Trophoblast cell (in vitro differentiated cells and primary cell): Measurements from ENCODE around the gene STK25.

ENCODE experiments used
- DNase-seq, 2 donors: peaks; one replicate each; pipeline ENCODE4 v3.0.0-alpha.2; 2016
- H2AFZ ChIP-seq: 2 replicates; pipeline ENCODE4 v1.6.1; 2013; ENCODE audit warnings: low read length, moderate library complexity, mild to moderate bottlenecking; ENCODE audit not compliant: insufficient read depth, poor library complexity
- H2AK5ac ChIP-seq: 2 replicates; pipeline ENCODE4 v1.6.1; 2013; ENCODE audit warnings: mild to moderate bottlenecking, low read length
- H2BK120ac ChIP-seq: 2 replicates; pipeline ENCODE4 v1.6.1; 2013; ENCODE audit warnings: low read length, mild to moderate bottlenecking, moderate library complexity; ENCODE audit not compliant: insufficient read depth, poor library complexity
- H2BK12ac ChIP-seq: 2 replicates; pipeline ENCODE4 v1.6.1; 2013; ENCODE audit warnings: mild to moderate bottlenecking, low read length, moderate library complexity
- H2BK5ac ChIP-seq: 2 replicates; pipeline ENCODE4 v1.6.1; 2013; ENCODE audit warnings: low read length, low read depth, moderate library complexity, mild to moderate bottlenecking; ENCODE audit not compliant: poor library complexity
- H3K14ac ChIP-seq: 2 replicates; pipeline ENCODE4 v1.6.1; 2013; ENCODE audit warnings: mild to moderate bottlenecking, low read length
- H3K18ac ChIP-seq: 2 replicates; pipeline ENCODE4 v1.6.1; 2013; ENCODE audit warnings: mild to moderate bottlenecking, low read length
- H3K23ac ChIP-seq: 2 replicates; pipeline ENCODE4 v1.6.1; 2013; ENCODE audit warnings: low read length
- H3K27ac ChIP-seq: 2 replicates; pipeline ENCODE4 v1.5.1; 2013; ENCODE audit warnings: low read depth, mild to moderate bottlenecking, inconsistent platforms, low read length, moderate library complexity
- H3K27me3 ChIP-seq: 2 replicates; pipeline ENCODE4 v1.6.1; 2013; ENCODE audit warnings: inconsistent platforms, mild to moderate bottlenecking, low read length, moderate library complexity; ENCODE audit not compliant: insufficient read depth
- H3K36me3 ChIP-seq, 2 experiments: 1 replicate in 1 of 2; 2 replicates in 1 of 2; pipeline ENCODE4 v1.6.1; 2013; ENCODE audit warnings: low read length in 2 of 2, mild to moderate bottlenecking in 2 of 2, moderate library complexity in 1 of 2; ENCODE audit not compliant: insufficient read depth in 2 of 2, control insufficient read depth in 1 of 2
- H3K4ac ChIP-seq: 2 replicates; pipeline ENCODE4 v1.6.1; 2013; ENCODE audit warnings: low read depth, mild to moderate bottlenecking, low read length, moderate library complexity
- H3K4me1 ChIP-seq, 2 experiments: 1 replicate in 1 of 2; 2 replicates in 1 of 2; pipeline ENCODE4 v1.6.1; 2013; ENCODE audit warnings: low read length in 2 of 2, mild to moderate bottlenecking in 2 of 2, moderate library complexity in 1 of 2; ENCODE audit not compliant: insufficient read depth in 2 of 2, control insufficient read depth in 1 of 2
- H3K4me2 ChIP-seq: 2 replicates; pipeline ENCODE4 v1.6.1; 2013; ENCODE audit warnings: inconsistent platforms, mild to moderate bottlenecking, low read length, moderate library complexity
- H3K4me3 ChIP-seq: 2 replicates; pipeline ENCODE4 v1.5.1; 2013; ENCODE audit warnings: mild to moderate bottlenecking, low read depth, low read length, inconsistent platforms
- H3K79me1 ChIP-seq: one replicate; pipeline ENCODE4 v1.6.1; 2013; ENCODE audit warnings: low read length
- H3K79me2 ChIP-seq: 2 replicates; pipeline ENCODE4 v1.6.1; 2013; ENCODE audit warnings: low read length, mild to moderate bottlenecking; ENCODE audit not compliant: control insufficient read depth, insufficient read depth, poor library complexity
- H3K9ac ChIP-seq: 2 replicates; pipeline ENCODE4 v1.6.1; 2013; ENCODE audit warnings: mild to moderate bottlenecking, low read length
- H3K9me3 ChIP-seq: 2 replicates; pipeline ENCODE4 v1.6.1; 2013; ENCODE audit warnings: low read depth, mild to moderate bottlenecking, control low read depth, inconsistent platforms, low read length; ENCODE audit not compliant: insufficient read depth
- H4K12ac ChIP-seq: 2 replicates; pipeline ENCODE4 v1.6.1; 2013; ENCODE audit warnings: low read depth, mild to moderate bottlenecking, low read length, moderate library complexity
- H4K8ac ChIP-seq: 2 replicates; pipeline ENCODE4 v1.6.1; 2013; ENCODE audit warnings: low read depth, mild to moderate bottlenecking, low read length, moderate library complexity
- H4K91ac ChIP-seq: one replicate; pipeline ENCODE4 v1.6.1; 2013; ENCODE audit warnings: low read depth, mild to moderate bottlenecking, low read length, moderate library complexity
- WGBS: extraction: QIAGEN DNeasy Blood & Tissue Kit; methylation state at CpG from one replicate; pipeline ENCODE4 v1.1.7; 2013; ENCODE audit warnings: missing lambda C conversion rate; ENCODE audit not compliant: insufficient read length, insufficient coverage; ENCODE audit errors: extremely low coverage; 5-methylcytosine and 5-hydroxymethylcytosine counted together

STK25 gene

DNA sequence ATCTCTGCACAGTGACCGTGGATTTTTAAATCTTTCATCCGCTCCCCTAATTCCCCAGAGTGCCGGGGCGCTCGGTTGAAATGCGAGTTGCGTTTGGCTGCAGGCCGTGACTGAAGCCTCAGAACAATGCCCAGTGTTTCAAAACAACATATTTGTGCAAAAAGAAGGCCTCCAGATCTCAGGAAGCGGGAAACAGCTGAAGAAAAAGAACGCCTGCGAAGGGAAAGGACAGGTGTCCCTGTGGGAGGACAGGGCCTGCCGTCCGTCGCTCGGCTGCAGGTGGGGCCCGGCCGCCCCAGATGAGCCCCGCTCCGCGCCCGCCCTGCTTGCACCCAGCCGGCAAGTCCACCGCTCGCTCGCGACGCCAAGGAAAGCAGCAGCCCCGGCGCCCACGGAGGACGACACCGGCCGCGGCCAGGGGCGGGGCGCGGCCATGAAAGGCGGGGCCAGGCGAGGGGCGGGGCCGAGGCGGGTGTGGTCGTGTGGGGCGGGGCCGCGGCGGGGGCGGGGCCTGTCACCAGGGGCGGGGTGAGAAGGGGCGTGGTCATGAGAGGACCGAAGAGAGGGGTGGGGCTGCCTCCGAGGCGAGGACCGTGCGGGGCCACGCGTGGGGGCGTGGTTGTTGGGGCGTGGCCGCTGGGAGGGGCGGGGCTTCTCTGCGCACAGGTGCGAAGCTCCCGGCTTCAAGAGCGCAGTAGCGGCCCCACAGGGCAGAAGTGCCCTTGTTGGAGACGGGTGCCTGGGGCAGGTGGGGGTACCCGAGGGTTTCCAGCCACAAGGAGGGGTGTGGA is 32.6 kb upstream of the STK25 start:
- Histone ChIP-seq H3K18ac (no peak overlapping the region), H4K12ac (peak overlapping the region; percentile 47), H2AFZ (peak overlapping the region; percentile 30), H2AK5ac (no peak overlapping the region), H3K4me1 (peaks cover 21 to 23% of the 10 kb centered on the region in 2 experiments), H3K27ac (no peak overlapping the region), H3K27me3 (peaks cover 12% of the 10 kb centered on the region), H3K4me3 (no peak overlapping the region), H3K4me2 (peak overlapping the region; percentile 50), H3K79me1 (peaks cover 2% of the 10 kb centered on the region), H4K91ac (no peak overlapping the region), H2BK12ac (no peak overlapping the region), H3K9ac (no peak overlapping the region), H3K23ac (no peak overlapping the region), H3K36me3 (peaks cover 0 to 2% of the 10 kb centered on the region in 2 experiments), H4K8ac (peak overlapping the region; percentile 71), H3K4ac (no peak overlapping the region), H3K79me2 (no peaks in the 10 kb centered on the region), H2BK120ac (peak overlapping the region; percentile 43), H3K9me3 (peaks cover 6% of the 10 kb centered on the region), H3K14ac (no peak overlapping the region), H2BK5ac (no peak overlapping the region)
- WGBS, result no CpG with 5 or more reads among the region's 68 CpGs
- DNase-seq, result peak; percentile 46 to 67

- no peaks in the 10 kb centered on the region for H3K36me3 ChIP-seq
- H2AK5ac ChIP-seq, result no peak overlapping the region
- H3K79me1 ChIP-seq, result peaks cover 2% of the 10 kb centered on the region
- H3K23ac ChIP-seq, result no peak overlapping the region
- no peak overlapping the region for H3K4me2 ChIP-seq
- H3K27ac ChIP-seq, result no peak overlapping the region
- no peak overlapping the region for H3K9ac ChIP-seq
- WGBS, result no CpG with 5 or more reads among the region's 10 CpGs
- H3K4ac ChIP-seq, result no peak overlapping the region
- H2BK5ac ChIP-seq, result no peak overlapping the region
- no peak overlapping the region for H4K8ac ChIP-seq
- no peak overlapping the region for H3K18ac ChIP-seq
- no peak overlapping the region for H3K14ac ChIP-seq
- H3K9me3 ChIP-seq, result peaks cover 2% of the 10 kb centered on the region
- H4K91ac ChIP-seq, result no peak overlapping the region
- DNase-seq, result no peak
- H3K79me2 ChIP-seq, result no peaks in the 10 kb centered on the region
- peaks cover 18 to 19% of the 10 kb centered on the region in 2 experiments for H3K4me1 ChIP-seq
- peaks cover 12% of the 10 kb centered on the region for H3K27me3 ChIP-seq
- no peak overlapping the region for H3K4me3 ChIP-seq
- H2BK120ac ChIP-seq, result no peak overlapping the region
- no peak overlapping the region for H2BK12ac ChIP-seq
- H4K12ac ChIP-seq, result no peak overlapping the region
- peak overlapping the region; percentile 30 for H2AFZ ChIP-seq
Measured at GRCh38 chr2:241540401-241540770, 32.0 kb upstream of the STK25 start.

GRCh38 chr2:241539616-241540374 is 31.4 kb upstream of the STK25 start:
- DNase-seq, result no peak
- Histone ChIP-seq H3K36me3 (no peaks in the 10 kb centered on the region), H3K4ac (no peak overlapping the region), H2BK12ac (no peak overlapping the region), H4K8ac (no peak overlapping the region), H3K27me3 (peaks cover 12% of the 10 kb centered on the region), H3K79me2 (no peaks in the 10 kb centered on the region), H3K27ac (no peak overlapping the region), H2BK120ac (no peak overlapping the region), H3K14ac (no peak overlapping the region), H3K23ac (no peak overlapping the region), H2AFZ (no peak overlapping the region), H3K4me2 (no peak overlapping the region), H3K18ac (no peak overlapping the region), H3K79me1 (peaks cover 2% of the 10 kb centered on the region), H2BK5ac (no peak overlapping the region), H3K4me1 (peaks cover 15 to 18% of the 10 kb centered on the region in 2 experiments), H2AK5ac (no peak overlapping the region), H3K9ac (no peak overlapping the region), H4K12ac (no peak overlapping the region), H3K4me3 (no peak overlapping the region), H4K91ac (no peak overlapping the region), H3K9me3 (peaks cover 2% of the 10 kb centered on the region)
- WGBS, result no CpG with 5 or more reads among the region's 11 CpGs

GRCh38 chr2:241538838-241539615 is 30.6 kb upstream of the STK25 start:
- Histone ChIP-seq H3K9me3 (peaks cover 2% of the 10 kb centered on the region), H3K79me2 (no peaks in the 10 kb centered on the region), H3K27me3 (peaks cover 12% of the 10 kb centered on the region), H2BK120ac (no peak overlapping the region), H2AK5ac (no peak overlapping the region), H4K12ac (no peak overlapping the region), H3K18ac (no peak overlapping the region), H4K8ac (no peak overlapping the region), H3K4ac (no peak overlapping the region), H3K23ac (no peak overlapping the region), H4K91ac (no peak overlapping the region), H3K4me2 (no peak overlapping the region), H3K4me1 (peaks cover 15 to 18% of the 10 kb centered on the region in 2 experiments), H2BK5ac (no peak overlapping the region), H3K27ac (no peak overlapping the region), H3K9ac (no peak overlapping the region), H2AFZ (no peak overlapping the region), H3K14ac (no peak overlapping the region), H3K79me1 (peaks cover 2% of the 10 kb centered on the region), H3K4me3 (no peak overlapping the region), H3K36me3 (no peaks in the 10 kb centered on the region), H2BK12ac (no peak overlapping the region)
- WGBS, result no CpG with 5 or more reads among the region's 15 CpGs
- DNase-seq, result no peak
